Gastrocnemius medialis (tissue), 4 donors: Measurements from ENCODE around the gene CD38. TPM values are rescaled to one million over a fixed set of nuclear protein-coding genes. Genes with fewer than 3 reads are reported as not detected.
"Not testable (repeated sequence)": the region's sequence is repeated elsewhere in the genome, so short reads cannot be mapped to it uniquely, and the experiment has no call there.

Experiments
- ATAC-seq, 2 donors: fragments of 150-250 bp; one replicate each; pipeline ENCODE4 v1.9.1; 2016
- DNase-seq, 2 donors: peaks; one replicate each; pipeline ENCODE4 v3.0.0-alpha.2; 2019
- H3K27ac ChIP-seq, 4 donors: fragments of 200-600 bp; sonication (generic); 1 replicate in 1 of 4; 2 replicates in 3 of 4; pipeline ENCODE4 v1.5.1; 2016 to 2018; ENCODE audit warnings: mild to moderate bottlenecking in 2 of 4, moderate library complexity in 1 of 4
- H3K27me3 ChIP-seq, 3 donors: fragments of 200-600 bp; sonication (generic) in 2 of 3; 1 replicate in 1 of 3; 2 replicates in 2 of 3; pipeline versions ENCODE4 v1.5.1 to v1.6.0; 2016 to 2019; ENCODE audit warnings: mild to moderate bottlenecking in 1 of 3, moderate library complexity in 1 of 3
- H3K36me3 ChIP-seq, 2 donors: fragments of 200-600 bp; sonication (generic) in 1 of 2; one replicate each; pipeline ENCODE4 v1.5.1; 2017 to 2018
- H3K4me1 ChIP-seq, 2 donors: fragments of 200-600 bp; sonication (generic) in 1 of 2; one replicate each; pipeline ENCODE4 v1.5.1; 2016 to 2017; ENCODE audit warnings: mild to moderate bottlenecking in 2 of 2
- H3K4me3 ChIP-seq, 4 donors: fragments of 200-600 bp; sonication (generic) in 3 of 4; 1 replicate in 1 of 4; 2 replicates in 3 of 4; pipeline ENCODE4 v1.5.1; 2016 to 2019; ENCODE audit warnings: mild to moderate bottlenecking in 2 of 4
- H3K9me3 ChIP-seq, 3 donors: fragments of 200-600 bp; sonication (generic) in 2 of 3; 1 replicate in 1 of 3; 2 replicates in 2 of 3; pipeline ENCODE4 v1.5.1; 2016 to 2019
- CTCF ChIP-seq, 5 experiments: fragments of 450-650 bp in 3 of 5; fragments of 200-600 bp in 2 of 5; sonication (generic) in 2 of 5; IDR thresholded peaks in 4 of 5; conservative IDR thresholded peaks in 1 of 5; 1 replicate in 4 of 5; 2 replicates in 1 of 5; pipeline ENCODE4 v1.5.1; 2016 to 2019; ENCODE audit warnings: antibody characterized with exemption in 5 of 5, mild to moderate bottlenecking in 3 of 5, moderate library complexity in 3 of 5
- POLR2A ChIP-seq, 2 donors: fragments of 450-650 bp; IDR thresholded peaks; one replicate each; pipeline ENCODE4 v1.6.1; 2017; ENCODE audit warnings: antibody characterized with exemption in 2 of 2, mild to moderate bottlenecking in 2 of 2, moderate library complexity in 2 of 2
- in situ Hi-C, 4 donors: fragments of 200-750 bp; cut with MboI; loops; one replicate each; pipeline versions ENCODE4 v1.15.0 to v1.8.0; 2017; ENCODE audit warnings: low sequenced_read_pairs in 4 of 4
- intact Hi-C: fragments of 100-400 bp; cut with DNase I; formaldehyde crosslinking; loops from one replicate; pipeline ENCODE4 v1.15.1; 2023; ENCODE audit warnings: low total_unique reads
- total RNA-seq, 4 donors: library from RNA; depleted of rRNA; stranded (reverse); fragments of >200 nt; gene quantifications; one replicate each; pipeline versions ENCODE4 v1.1.0 to v1.2.3, GENCODE V29; 2016

Gene CD38
- total RNA-seq, 4 donors from 2014 or later = 0.73 to 9.0 (median 2.4) TPM

GRCh38 chr4:15799701-15800100, 21.6 kb downstream of the CD38 start:
- no peaks in the 10 kb centered on the region for H3K36me3 ChIP-seq
- H3K4me1 ChIP-seq = peaks cover 41 to 58% of the 10 kb centered on the region in 2 donors
- DNase-seq = no peak
- TF ChIP-seq POLR2A (IDR thresholded peaks at IDR 0.05) (no peak), CTCF (IDR thresholded peaks at IDR 0.05 in 4 of 5, conservative IDR thresholded peaks at IDR 0.05 in 1 of 5) (no peak)
- H3K27me3 ChIP-seq = no peaks in the 10 kb centered on the region
- H3K27ac ChIP-seq = peak overlapping the region; percentile 27 to 86 (median 83)
- H3K9me3 ChIP-seq = no peaks in the 10 kb centered on the region
- in situ Hi-C loops (loop anchor here in 3 of 4 donors (10.0 to 25.0 kb wide), 4 partner anchors 155 to 463 kb away; no protein-coding TSS in a partner anchor), intact Hi-C loops (loop anchor here (5.0 to 10.0 kb wide), 5 partner anchors 142 to 797 kb away; partner anchors contain the start of genes CPEB2, FBXL5 and TAPT1)
- peak in 1 of 2 donors; percentile 23 for ATAC-seq
- no peak overlapping the region for H3K4me3 ChIP-seq

GRCh38 chr4:15802497-15802896, 24.4 kb downstream of the CD38 start:
- not testable (repeated sequence) for H3K4me3 ChIP-seq
- in situ Hi-C loops = loop anchor here in 3 of 4 donors (10.0 to 25.0 kb wide), 3 partner anchors 152 to 460 kb away; no protein-coding TSS in a partner anchor

GRCh38 chr4:15805583-15806517, 27.7 kb downstream of the CD38 start:
- in situ Hi-C loops (loop anchor here (5.0 to 25.0 kb wide), 5 partner anchors 146 to 456 kb away; no protein-coding TSS in a partner anchor), intact Hi-C loops (loop anchor here (1.0 to 10.0 kb wide), 5 partner anchors 75 to 331 kb away; no protein-coding TSS in a partner anchor)
- H3K36me3 ChIP-seq = no peaks in the 10 kb centered on the region
- TF ChIP-seq POLR2A (IDR thresholded peaks at IDR 0.05) (no peak), CTCF (IDR thresholded peaks at IDR 0.05 in 4 of 5, conservative IDR thresholded peaks at IDR 0.05 in 1 of 5) (peak; percentile 66 to 82 (median 74))
- H3K9me3 ChIP-seq = no peaks in the 10 kb centered on the region
- ATAC-seq (peak; percentile 75 to 77), DNase-seq (peak; percentile 18 to 45)
- H3K27ac ChIP-seq = peak overlapping the region; percentile 12 to 86 (median 83)
- H3K4me3 ChIP-seq = peak overlapping the region in 2 of 4 donors; percentile 12 to 22
- H3K4me1 ChIP-seq = peaks cover 38 to 74% of the 10 kb centered on the region in 2 donors
- no peaks in the 10 kb centered on the region for H3K27me3 ChIP-seq

More at GRCh38 chr4:15802497-15802896, 24.4 kb downstream of the CD38 start:
- Histone ChIP-seq H3K4me1 (peaks cover 48 to 72% of the 10 kb centered on the region in 2 donors), H3K27ac (peak overlapping the region; percentile 78 to 86 (median 83))
- intact Hi-C loops = loop anchor here (5.0 to 10.0 kb wide), 4 partner anchors 145 to 800 kb away; partner anchors contain the start of genes CPEB2 and FBXL5
- peak; percentile 90 to 93 for ATAC-seq
- not testable (repeated sequence) for H3K27me3 ChIP-seq, H3K36me3 ChIP-seq, H3K9me3 ChIP-seq
- DNase-seq = peak; percentile 65 to 78

- ATAC-seq (no peak), DNase-seq (no peak)
- intact Hi-C loops = loop anchor here (10.0 kb wide), 2 partner anchors 306 to 334 kb away; no protein-coding TSS in a partner anchor
- in situ Hi-C loops = loop anchor here (5.0 to 25.0 kb wide), 5 partner anchors 143 to 453 kb away; no protein-coding TSS in a partner anchor
- H3K27me3 ChIP-seq = no peaks in the 10 kb centered on the region
- no peaks in the 10 kb centered on the region for H3K36me3 ChIP-seq
- H3K27ac ChIP-seq = peak overlapping the region; percentile 2 to 59 (median 26)
- no peaks in the 10 kb centered on the region for H3K9me3 ChIP-seq
- H3K4me3 ChIP-seq = peak overlapping the region; percentile 12 to 34 (median 22)
- peaks cover 16 to 46% of the 10 kb centered on the region in 2 donors for H3K4me1 ChIP-seq
- TF ChIP-seq POLR2A (IDR thresholded peaks at IDR 0.05) (no peak), CTCF (IDR thresholded peaks at IDR 0.05 in 4 of 5, conservative IDR thresholded peaks at IDR 0.05 in 1 of 5) (no peak)
Measured at GRCh38 chr4:15809058-15809457, 30.9 kb downstream of the CD38 start.
